Tibial nerve (tissue), 4 donors: Measurements from ENCODE around the gene ZNF556.

ENCODE experiments used
- CTCF ChIP-seq, 5 experiments: fragments of 200-600 bp in 3 of 5; fragments of 450-650 bp in 2 of 5; sonication (generic) in 3 of 5; IDR thresholded peaks; one replicate each; pipeline ENCODE4 v1.5.1; 2016 to 2019; ENCODE audit warnings: antibody characterized with exemption in 5 of 5, mild to moderate bottlenecking in 3 of 5, moderate library complexity in 2 of 5
- EP300 ChIP-seq, 2 donors: sonication (generic); formaldehyde crosslinking; IDR thresholded peaks; one replicate each; pipeline ENCODE4 v1.6.1; 2017; ENCODE audit warnings: antibody characterized with exemption in 2 of 2, mild to moderate bottlenecking in 1 of 2
- POLR2A ChIP-seq, 2 donors: fragments of 450-650 bp; IDR thresholded peaks; one replicate each; pipeline ENCODE4 v1.6.1; 2017; ENCODE audit warnings: antibody characterized with exemption in 2 of 2, mild to moderate bottlenecking in 2 of 2, moderate library complexity in 2 of 2

- no peak for TF ChIP-seq CTCF (IDR thresholded peaks at IDR 0.05)
- no peak for TF ChIP-seq POLR2A (IDR thresholded peaks at IDR 0.05)
- no peak for TF ChIP-seq EP300 (IDR thresholded peaks at IDR 0.05)
Measured at GRCh38 chr19:2850256-2850925, 16.7 kb upstream of the ZNF556 start.
